Ishikawa (cell line): ENCODE data around the gene MYBPC2.

Experiments used
- CEBPB ChIP-seq: IDR thresholded peaks from 2 replicates; pipeline ENCODE4 v1.6.1; 2012
- CREB1 ChIP-seq: IDR thresholded peaks from 2 replicates; pipeline ENCODE4 v1.6.1; 2012; ENCODE audit warnings: low read depth
- EGR1 ChIP-seq: IDR thresholded peaks from 2 replicates; pipeline ENCODE4 v1.6.1; 2012
- EP300 ChIP-seq: IDR thresholded peaks from 2 replicates; pipeline ENCODE4 v1.6.1; 2012; ENCODE audit warnings: borderline replicate concordance
- FOXM1 ChIP-seq: IDR thresholded peaks from 2 replicates; pipeline ENCODE4 v1.6.1; 2012; ENCODE audit warnings: low read depth, borderline replicate concordance
- NFIC ChIP-seq: IDR thresholded peaks from 2 replicates; pipeline ENCODE4 v1.6.1; 2012
- RAD21 ChIP-seq: IDR thresholded peaks from 2 replicates; pipeline ENCODE4 v1.6.1; 2012; ENCODE audit warnings: low read depth
- TAF1 ChIP-seq: IDR thresholded peaks from 2 replicates; pipeline ENCODE4 v1.6.1; 2012; ENCODE audit warnings: low read depth, mild to moderate bottlenecking
- TCF12 ChIP-seq: IDR thresholded peaks from 2 replicates; pipeline ENCODE4 v1.6.1; 2012; ENCODE audit warnings: low read depth
- TEAD4 ChIP-seq: IDR thresholded peaks from 2 replicates; pipeline ENCODE4 v1.6.1; 2012
- YY1 ChIP-seq: IDR thresholded peaks from 2 replicates; pipeline ENCODE4 v1.6.1; 2012; ENCODE audit warnings: low read depth
- ZBTB7A ChIP-seq: IDR thresholded peaks from 2 replicates; pipeline ENCODE4 v1.6.1; 2012; ENCODE audit warnings: low read depth
- TF ChIP-seq, protein P1 (sequence below): IDR thresholded peaks from 2 replicates; pipeline ENCODE4 v1.6.1; 2012; ENCODE audit warnings: low read depth, mild to moderate bottlenecking
- TF ChIP-seq, protein P2 (sequence below): IDR thresholded peaks from 2 replicates; pipeline ENCODE4 v1.6.1; 2012
- TF ChIP-seq, protein P3 (sequence below): IDR thresholded peaks from 2 replicates; pipeline ENCODE4 v1.6.1; 2012

MYBPC2 gene

DNA sequence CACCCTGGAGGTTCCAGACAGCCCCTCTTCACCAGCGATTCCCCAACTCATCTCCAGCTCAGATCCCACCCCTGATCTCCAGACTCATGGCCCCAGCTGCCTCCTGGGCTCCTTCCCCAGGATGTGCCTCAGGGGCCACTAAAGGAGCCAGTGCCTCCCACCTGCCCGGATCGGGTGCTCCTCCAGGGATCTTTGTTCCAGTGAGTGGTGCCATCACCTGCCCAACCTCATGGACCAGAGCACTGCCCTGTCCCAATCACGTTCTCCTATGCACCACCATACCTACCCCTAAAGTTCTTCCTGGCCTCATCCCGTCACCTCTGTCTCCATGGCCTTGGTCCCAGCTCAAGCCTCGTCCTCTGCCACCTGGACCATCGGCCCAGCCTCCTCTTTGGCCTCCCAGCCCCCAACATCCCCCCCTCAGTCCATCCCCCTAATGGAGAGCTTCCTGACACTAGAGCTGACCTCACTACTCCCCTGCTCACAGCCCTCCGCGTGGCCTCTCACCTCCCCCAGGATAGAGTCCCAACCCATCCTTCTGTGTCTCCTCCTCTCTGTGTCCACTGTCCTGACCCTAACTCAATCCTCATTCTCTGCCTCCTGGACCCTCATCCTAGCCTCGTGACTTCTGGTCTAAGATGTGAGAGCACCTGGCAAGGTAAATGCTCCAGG lies 52.7 kb downstream of the MYBPC2 start:
- TF ChIP-seq CEBPB: no peak
- no peak for TF ChIP-seq CREB1

DNA sequence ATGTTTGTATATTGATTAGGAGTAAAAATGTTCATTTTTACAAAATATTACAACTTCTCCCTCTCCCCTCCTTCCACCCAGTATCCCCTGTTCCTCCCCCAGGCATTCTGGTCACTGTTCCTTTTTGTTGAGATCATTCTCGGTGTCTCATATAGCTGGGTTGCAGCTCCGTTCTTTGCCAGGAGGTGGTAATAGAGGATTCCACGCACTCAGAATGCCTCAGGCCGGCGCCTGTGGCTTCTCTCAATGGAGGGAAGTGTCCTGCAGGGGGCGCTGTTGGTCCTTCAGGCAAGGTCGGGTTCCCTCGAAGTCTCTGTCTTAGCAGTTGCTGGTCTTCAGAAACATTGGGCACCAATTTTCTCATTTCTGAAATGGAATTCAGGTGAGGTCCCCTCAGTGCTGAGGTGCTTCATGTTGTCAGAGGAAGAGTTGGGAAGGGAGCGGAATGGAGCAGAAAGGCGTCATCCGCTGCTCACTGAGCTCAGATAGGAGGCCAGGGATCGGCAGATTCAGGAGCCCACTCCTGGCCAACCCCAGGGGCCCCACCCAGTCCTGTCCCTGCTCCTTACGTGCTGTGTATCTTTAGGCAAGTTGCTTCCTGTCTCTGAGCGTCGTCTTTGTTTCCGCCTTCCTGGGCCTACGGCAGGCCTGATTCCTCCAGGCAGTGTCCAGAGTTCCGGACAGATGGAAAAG lies 54.3 kb downstream of the MYBPC2 start:
- TF ChIP-seq RAD21: peak; percentile 37; the same call in 1 of the 2 replicates
- no peak for TF ChIP-seq FOXM1

DNA sequence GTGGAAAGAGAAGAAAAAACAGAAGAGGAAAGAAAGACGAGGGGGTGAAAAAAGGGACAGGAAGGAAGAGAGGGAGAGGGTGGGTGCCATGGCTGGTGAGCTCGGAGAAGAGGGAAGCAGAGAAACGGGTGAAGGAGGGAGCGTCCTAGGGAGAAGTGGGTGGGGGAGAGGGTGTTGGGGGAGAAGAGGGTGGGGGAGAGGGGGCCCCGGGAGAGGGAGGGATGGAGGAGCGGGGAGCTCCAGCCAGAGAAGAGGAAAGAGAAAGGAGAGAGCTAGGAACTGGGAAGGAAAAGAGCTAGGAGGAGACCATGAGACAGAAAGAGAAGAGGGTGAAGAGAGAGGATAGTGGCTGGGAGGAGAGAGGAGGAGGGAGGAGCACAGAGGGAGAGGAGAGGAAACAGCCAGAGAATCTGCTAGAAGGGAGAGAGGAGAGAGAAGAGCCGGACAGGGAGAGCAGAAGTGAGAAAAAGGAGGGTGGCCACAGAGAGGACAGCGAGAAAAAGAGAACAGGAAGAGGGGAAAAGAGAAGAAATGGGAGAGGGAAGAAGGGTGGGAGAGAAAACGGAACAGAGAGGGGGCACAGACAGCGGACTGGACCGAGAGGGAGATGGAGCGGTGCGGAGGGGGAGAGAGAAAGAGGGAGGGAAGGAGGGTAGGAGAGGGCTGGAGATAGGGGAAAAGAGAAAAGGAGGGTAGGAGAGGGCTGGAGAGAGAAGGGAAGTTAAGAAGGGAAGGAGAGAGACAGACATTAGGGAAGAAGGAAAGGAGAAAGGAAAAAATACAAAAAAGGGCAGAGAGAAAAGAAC lies 55.9 kb downstream of the MYBPC2 start:
- no peak for TF ChIP-seq ZBTB7A
- no peak for TF ChIP-seq YY1
- TF ChIP-seq TEAD4: no peak
- no peak for TF ChIP-seq TAF1
- TF ChIP-seq FOXM1: no peak
- TF ChIP-seq, protein P1, sequence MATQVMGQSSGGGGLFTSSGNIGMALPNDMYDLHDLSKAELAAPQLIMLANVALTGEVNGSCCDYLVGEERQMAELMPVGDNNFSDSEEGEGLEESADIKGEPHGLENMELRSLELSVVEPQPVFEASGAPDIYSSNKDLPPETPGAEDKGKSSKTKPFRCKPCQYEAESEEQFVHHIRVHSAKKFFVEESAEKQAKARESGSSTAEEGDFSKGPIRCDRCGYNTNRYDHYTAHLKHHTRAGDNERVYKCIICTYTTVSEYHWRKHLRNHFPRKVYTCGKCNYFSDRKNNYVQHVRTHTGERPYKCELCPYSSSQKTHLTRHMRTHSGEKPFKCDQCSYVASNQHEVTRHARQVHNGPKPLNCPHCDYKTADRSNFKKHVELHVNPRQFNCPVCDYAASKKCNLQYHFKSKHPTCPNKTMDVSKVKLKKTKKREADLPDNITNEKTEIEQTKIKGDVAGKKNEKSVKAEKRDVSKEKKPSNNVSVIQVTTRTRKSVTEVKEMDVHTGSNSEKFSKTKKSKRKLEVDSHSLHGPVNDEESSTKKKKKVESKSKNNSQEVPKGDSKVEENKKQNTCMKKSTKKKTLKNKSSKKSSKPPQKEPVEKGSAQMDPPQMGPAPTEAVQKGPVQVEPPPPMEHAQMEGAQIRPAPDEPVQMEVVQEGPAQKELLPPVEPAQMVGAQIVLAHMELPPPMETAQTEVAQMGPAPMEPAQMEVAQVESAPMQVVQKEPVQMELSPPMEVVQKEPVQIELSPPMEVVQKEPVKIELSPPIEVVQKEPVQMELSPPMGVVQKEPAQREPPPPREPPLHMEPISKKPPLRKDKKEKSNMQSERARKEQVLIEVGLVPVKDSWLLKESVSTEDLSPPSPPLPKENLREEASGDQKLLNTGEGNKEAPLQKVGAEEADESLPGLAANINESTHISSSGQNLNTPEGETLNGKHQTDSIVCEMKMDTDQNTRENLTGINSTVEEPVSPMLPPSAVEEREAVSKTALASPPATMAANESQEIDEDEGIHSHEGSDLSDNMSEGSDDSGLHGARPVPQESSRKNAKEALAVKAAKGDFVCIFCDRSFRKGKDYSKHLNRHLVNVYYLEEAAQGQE: no peak
- no peak for TF ChIP-seq EP300
- TF ChIP-seq, protein P2, sequence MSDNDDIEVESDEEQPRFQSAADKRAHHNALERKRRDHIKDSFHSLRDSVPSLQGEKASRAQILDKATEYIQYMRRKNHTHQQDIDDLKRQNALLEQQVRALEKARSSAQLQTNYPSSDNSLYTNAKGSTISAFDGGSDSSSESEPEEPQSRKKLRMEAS: no peak

DNA sequence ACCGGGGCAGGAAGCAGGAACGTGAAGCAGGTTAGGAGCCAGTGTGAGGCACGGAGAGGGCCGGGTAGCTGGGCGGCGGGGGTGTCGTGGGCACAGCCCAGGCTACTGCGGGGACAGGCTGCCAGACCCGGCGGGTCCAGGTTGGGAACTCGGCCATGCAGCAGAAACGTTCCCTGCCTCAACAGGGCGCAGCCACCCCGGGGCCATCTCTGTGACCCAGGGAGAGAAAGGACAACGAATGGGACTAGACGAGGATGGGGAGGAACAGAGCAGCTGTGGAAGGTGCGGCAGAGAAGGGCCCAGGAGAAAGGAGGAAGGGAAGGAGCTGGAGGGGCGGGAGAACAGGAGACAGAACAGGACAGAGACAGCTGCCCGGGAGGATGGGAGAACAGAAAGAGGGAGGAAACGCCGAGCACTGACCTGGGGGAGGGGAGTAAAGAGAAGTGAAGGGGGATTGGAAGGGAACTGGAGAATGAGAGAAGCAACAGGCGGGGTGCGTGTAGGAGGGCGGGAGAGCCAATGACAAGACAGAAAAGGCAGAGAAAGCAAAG lies 56.8 kb downstream of the MYBPC2 start:
- TF ChIP-seq CEBPB (no peak), CREB1 (no peak), FOXM1 (no peak), ZBTB7A (no peak), TEAD4 (no peak), NFIC (no peak), TCF12 (no peak), TAF1 (no peak), EGR1 (no peak), RAD21 (no peak), YY1 (no peak), EP300 (no peak)
- TF ChIP-seq, protein P2: no peak
- TF ChIP-seq, protein P1: no peak
- TF ChIP-seq, protein P3, sequence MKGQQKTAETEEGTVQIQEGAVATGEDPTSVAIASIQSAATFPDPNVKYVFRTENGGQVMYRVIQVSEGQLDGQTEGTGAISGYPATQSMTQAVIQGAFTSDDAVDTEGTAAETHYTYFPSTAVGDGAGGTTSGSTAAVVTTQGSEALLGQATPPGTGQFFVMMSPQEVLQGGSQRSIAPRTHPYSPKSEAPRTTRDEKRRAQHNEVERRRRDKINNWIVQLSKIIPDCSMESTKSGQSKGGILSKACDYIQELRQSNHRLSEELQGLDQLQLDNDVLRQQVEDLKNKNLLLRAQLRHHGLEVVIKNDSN: no peak

DNA sequence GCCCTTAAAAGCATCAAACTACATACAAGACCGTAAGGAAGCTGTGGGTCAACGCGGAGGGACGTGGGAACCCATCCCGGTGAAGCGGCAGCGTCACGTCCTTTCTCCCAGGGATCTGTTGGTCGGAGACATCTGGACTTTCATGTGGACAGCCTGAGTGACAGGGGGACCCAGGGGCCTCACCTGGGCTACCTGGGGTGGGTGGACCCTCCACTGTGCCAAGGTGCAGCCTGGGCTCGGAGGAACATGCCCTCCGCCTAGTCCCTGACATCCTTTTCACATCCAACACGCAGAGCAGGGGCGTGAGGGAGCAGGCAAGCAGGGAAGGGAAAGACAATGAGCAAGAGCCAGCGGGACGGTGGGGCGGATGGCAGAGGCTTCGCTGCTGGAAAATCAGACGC lies 57.7 kb downstream of the MYBPC2 start:
- TF ChIP-seq CEBPB (no peak), EP300 (no peak), EGR1 (no peak), ZBTB7A (no peak), NFIC (no peak), CREB1 (no peak), RAD21 (no peak), TCF12 (no peak)
- TF ChIP-seq, protein P3: no peak

DNA sequence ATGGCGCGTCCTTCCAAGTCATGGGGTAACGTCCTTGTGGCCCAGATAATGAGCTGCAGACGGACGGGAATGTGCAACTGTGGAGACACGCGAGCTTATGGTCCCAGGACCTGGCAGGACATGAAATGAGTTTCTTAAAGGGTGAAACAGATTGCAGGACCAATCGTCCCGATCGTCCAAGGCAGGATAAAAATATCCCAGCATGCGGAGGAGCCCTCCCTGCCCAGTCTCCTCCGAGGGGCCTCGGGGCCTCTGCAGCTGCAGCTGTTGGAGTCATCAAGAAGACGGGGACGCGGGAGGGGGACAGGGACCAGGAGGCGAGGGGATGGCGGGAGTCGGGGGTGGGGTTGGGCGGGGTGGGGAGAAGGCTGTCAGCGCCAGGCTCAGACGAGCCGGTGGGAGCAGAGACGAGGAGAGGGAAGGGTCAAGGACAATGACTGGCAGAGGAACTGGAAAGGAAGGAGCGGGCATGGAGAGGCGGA lies 58.3 kb downstream of the MYBPC2 start:
- no peak for TF ChIP-seq TEAD4
- no peak for TF ChIP-seq YY1
- no peak for TF ChIP-seq FOXM1
- TF ChIP-seq CREB1: no peak
- TF ChIP-seq, protein P3: no peak
- TF ChIP-seq ZBTB7A: no peak
- TF ChIP-seq TCF12: no peak
